GM11168 (cell line): Measurements from ENCODE around the gene SLC2A9.

Experiments
- in situ Hi-C: fragments of 300-500 bp; cut with MboI; formaldehyde crosslinking; loops from one replicate; pipeline ENCODE4 v1.12.0; 2022; ENCODE audit warnings: low sequenced_read_pairs; ENCODE audit not compliant: unreplicated experiment

Gene SLC2A9

GRCh38 chr4:9938933-9939332, 82.4 kb downstream of the SLC2A9 start:
- in situ Hi-C loops, result no loop called here

- in situ Hi-C loops, result no loop called here
Measured at GRCh38 chr4:9937078-9937477, 84.2 kb downstream of the SLC2A9 start.

GRCh38 chr4:9936129-9936644, 85.1 kb downstream of the SLC2A9 start:
- in situ Hi-C loops, result no loop called here

GRCh38 chr4:9933956-9934355, 87.3 kb downstream of the SLC2A9 start:
- in situ Hi-C loops, result no loop called here

- in situ Hi-C loops, result no loop called here
Measured at GRCh38 chr4:9933184-9933583, 88.1 kb downstream of the SLC2A9 start.

GRCh38 chr4:9932771-9933170, 88.5 kb downstream of the SLC2A9 start:
- in situ Hi-C loops, result no loop called here

- in situ Hi-C loops, result no loop called here
Measured at GRCh38 chr4:9931146-9931545, 90.2 kb downstream of the SLC2A9 start.

- in situ Hi-C loops, result no loop called here
Measured at GRCh38 chr4:9929111-9929510, 92.2 kb downstream of the SLC2A9 start.

GRCh38 chr4:9927341-9928007, 93.8 kb downstream of the SLC2A9 start:
- in situ Hi-C loops, result no loop called here

- in situ Hi-C loops, result no loop called here
Measured at GRCh38 chr4:9926586-9926985, 94.7 kb downstream of the SLC2A9 start.

- in situ Hi-C loops, result no loop called here
Measured at GRCh38 chr4:9925750-9926439, 95.4 kb downstream of the SLC2A9 start.

GRCh38 chr4:9924750-9925149, 96.5 kb downstream of the SLC2A9 start:
- in situ Hi-C loops, result no loop called here

GRCh38 chr4:9923195-9923812, 98.0 kb downstream of the SLC2A9 start:
- in situ Hi-C loops, result no loop called here

- in situ Hi-C loops, result no loop called here
Measured at GRCh38 chr4:9921326-9921725, 100.0 kb downstream of the SLC2A9 start.

GRCh38 chr4:9920029-9920428, 101.3 kb downstream of the SLC2A9 start:
- in situ Hi-C loops, result no loop called here

GRCh38 chr4:9919047-9919446, 102.2 kb downstream of the SLC2A9 start:
- in situ Hi-C loops, result no loop called here

GRCh38 chr4:9918484-9918883, 102.8 kb downstream of the SLC2A9 start:
- in situ Hi-C loops, result no loop called here

- in situ Hi-C loops, result no loop called here
Measured at GRCh38 chr4:9916937-9917336, 104.4 kb downstream of the SLC2A9 start.

GRCh38 chr4:9916346-9916745, 105.0 kb downstream of the SLC2A9 start:
- in situ Hi-C loops, result no loop called here

- in situ Hi-C loops, result no loop called here
Measured at GRCh38 chr4:9913846-9914245, 107.5 kb downstream of the SLC2A9 start.

GRCh38 chr4:9906996-9907395, 114.3 kb downstream of the SLC2A9 start:
- in situ Hi-C loops, result no loop called here
